Left lobe of liver (tissue), 2 donors: ENCODE measurements around the gene SIGLEC11. TPM values are rescaled to one million over a fixed set of nuclear protein-coding genes. Genes with fewer than 3 reads are reported as not detected.
A peak's percentile ranks its signal among the peaks of the same experiment; 100 is the strongest.
"Not testable (repeated sequence)": the region's sequence is repeated elsewhere in the genome, so short reads cannot be mapped to it uniquely, and the experiment has no call there.

Experiments
- ATAC-seq: fragments of 200-7000 bp; cut with Tn5 transposase; one replicate; pipeline ENCODE4 v1.9.1; 2020; ENCODE audit warnings: mild to moderate bottlenecking, moderate library complexity
- DNase-seq: peaks from one replicate; pipeline ENCODE4 v3.0.0-alpha.2; 2020; ENCODE audit warnings: low spot score
- total RNA-seq: library from RNA; stranded (reverse); gene quantifications from one replicate; pipeline ENCODE4 v1.2.1, GENCODE V29; 2021
- donor health status: DM: no; HTN: no; CAD: no; lungs with moderate emphysema.
- donor health status: DM: no; HTN: yes; CAD: no.

SIGLEC11 gene
- total RNA-seq, 1 donor from 2014 or later, result 1.3 TPM

DNA sequence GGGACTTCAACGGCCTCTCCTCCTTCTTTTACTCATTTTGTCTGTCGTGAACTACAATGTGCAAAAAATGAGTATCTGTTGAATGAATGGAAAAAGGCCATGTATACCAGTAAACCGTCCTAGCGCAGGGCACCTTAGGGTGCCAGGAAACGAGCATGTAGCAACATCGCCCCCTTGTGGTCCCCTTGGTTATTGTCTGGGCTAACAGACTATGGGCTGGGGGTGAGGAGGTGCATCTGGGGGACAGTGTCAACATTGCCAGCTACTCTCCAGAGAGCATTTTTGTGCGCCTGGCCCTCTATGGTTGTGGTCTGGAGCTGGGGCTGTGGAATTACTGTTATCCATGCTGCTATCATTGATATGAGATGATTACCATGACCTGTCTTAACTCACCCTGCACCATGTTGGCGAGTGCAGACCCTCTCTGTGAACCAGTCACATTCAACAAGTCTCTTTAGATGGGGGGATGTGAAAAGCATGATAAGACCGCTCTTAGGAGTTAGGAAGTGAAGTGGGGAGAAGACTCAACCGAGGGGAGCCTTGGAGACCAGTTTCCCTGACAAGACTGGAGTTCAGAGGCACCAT lies 22.8 kb upstream of the SIGLEC11 start:
- DNase-seq, result peak; percentile 62
- peak; percentile 75 for ATAC-seq

DNA sequence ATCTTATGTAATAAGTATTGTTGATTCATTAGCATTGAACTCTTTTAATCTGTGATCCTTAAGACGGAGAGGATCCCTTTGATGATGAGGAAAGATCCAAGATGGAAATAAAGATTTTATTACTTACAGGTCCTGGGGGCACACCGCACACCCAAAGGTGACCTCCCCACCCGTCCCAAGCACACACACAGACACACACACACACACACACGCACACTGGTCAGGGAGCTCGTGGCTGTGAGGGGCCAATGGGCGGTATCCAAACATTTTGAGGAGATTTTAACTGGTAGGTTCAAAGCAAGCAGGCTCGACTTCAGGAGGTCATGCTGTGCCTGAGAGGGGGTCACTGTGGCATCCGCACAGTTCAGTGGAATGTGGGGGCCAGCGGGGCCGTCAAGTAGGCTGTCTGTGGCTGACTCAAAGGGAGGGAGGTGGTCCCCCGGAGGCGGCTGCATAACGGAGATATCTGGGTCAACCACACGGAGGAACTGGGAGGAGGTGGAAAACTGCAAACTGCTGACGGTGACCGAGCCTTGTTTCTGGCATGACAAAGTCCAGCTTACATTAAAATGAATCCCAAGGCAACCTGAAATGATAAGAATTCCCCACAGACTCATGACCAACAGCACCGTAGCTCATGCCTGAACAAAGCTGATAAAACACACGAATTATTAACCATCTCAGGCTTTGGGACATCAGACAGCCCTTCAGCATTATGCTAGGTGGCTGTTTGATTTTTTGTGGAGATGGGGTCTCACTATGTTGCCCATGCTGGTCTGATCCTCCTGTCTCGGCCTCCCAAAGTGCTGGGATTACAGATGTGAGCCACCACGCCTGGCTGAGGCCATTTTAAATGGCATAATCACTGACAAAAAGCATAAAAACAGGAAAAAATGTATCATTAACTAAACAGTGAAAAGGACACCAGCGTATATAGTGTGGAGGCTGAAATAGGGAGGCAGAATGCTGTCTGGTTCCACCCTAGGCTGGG lies 20.9 kb upstream of the SIGLEC11 start:
- ATAC-seq, result no peak

DNA sequence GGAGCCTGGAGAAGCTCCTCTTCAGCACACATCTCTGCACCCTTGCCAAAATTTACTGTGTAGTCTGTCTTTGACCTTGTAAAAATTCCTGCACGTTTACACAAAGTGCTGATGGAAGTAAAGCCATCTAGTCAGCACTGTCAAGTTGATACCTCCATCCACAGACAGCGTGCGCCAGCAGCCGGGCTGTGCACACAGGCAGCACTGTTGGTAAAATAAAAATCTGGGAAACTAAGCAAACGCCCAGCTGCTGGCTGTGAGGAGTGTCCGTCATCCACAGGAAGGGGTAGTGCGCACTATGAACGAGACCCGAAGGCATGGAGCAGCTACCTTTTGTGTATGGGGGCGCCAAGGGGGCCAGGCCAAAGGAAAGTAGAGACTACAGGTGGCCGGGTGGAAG lies 17.4 kb upstream of the SIGLEC11 start:
- ATAC-seq, result no peak
- no peak for DNase-seq

More for the DNA sequence above, 20.9 kb upstream of the SIGLEC11 start:
- DNase-seq, result no peak

DNA sequence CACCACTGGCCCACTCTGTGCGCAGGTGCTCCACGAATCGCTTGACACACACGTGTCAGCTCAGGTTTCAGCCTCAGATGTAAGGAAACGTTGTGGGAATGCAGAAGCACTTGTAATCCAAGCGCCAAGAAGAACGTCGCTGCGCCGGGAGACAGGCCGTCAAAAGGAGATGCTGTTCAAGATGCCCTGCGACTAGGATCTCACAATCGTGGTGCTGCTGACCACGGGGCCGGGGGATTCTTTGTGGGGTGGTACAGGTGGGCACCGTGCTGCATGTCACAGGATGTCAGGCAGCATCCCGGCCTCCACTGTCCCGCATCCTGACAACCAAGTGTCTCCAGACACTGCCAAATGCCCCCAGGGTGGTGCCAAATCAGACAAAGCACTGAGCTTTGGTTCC lies 16.9 kb upstream of the SIGLEC11 start:
- ATAC-seq (no peak), DNase-seq (no peak)

DNA sequence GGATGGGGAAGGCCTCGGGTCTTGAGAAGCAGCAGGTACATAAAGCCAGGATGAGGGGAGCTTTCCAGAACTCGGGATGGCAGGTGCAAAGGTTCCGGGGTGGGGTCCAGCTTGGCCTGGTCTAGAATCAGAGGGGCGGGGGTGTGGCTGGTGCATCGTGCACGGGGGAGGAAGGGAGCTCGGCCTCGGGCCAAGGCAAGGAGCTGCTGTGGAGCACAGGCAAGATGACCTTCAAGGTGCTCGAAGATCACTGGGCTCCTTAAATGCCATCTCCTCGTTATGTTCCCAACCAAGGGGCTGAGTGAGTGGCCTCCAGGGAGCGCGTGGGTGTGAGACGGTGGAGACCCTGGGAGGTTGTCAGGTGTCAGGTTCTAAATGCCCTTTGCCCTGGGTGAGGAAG lies 16.1 kb upstream of the SIGLEC11 start:
- ATAC-seq (no peak), DNase-seq (no peak)

DNA sequence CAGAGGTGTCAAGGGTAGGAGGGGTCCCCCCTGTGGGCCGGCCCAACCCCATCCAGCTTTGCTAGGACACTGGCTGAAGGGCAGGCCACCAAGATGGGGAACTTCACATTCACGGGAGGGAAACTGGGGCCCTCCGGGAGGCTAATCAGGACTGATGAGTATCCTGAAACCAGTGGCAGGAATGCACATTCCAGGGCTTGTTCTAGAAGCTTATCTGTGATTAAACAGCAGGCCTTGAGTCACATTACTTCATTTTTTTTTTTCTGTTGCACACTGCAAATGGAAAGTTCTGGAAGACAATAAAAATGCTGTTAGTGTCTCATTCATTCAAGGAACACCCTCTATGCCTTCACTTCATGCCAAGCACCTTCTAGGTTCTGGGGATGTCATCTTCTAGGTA lies 15.5 kb upstream of the SIGLEC11 start:
- no peak for ATAC-seq
- no peak for DNase-seq

DNA sequence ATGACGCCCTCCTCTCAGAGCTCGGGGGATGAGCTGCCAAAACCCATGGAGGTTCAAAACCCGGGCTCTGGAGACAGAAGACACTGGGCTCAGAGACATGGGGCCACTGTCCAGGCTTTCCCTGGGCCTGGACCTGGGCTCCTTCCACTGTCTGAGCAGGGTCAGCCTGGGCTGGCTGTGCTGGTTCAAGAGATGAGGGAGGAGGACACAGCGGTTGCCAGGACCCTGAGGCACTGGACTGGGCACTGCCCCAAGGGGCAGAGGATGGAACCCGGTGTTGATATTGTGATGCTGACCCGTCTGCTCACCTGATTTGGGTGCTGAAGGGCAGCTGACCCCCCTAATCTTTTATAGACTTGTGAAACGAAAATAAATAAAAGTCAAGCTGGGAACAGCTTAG lies 14.1 kb upstream of the SIGLEC11 start:
- ATAC-seq, result no peak

DNA sequence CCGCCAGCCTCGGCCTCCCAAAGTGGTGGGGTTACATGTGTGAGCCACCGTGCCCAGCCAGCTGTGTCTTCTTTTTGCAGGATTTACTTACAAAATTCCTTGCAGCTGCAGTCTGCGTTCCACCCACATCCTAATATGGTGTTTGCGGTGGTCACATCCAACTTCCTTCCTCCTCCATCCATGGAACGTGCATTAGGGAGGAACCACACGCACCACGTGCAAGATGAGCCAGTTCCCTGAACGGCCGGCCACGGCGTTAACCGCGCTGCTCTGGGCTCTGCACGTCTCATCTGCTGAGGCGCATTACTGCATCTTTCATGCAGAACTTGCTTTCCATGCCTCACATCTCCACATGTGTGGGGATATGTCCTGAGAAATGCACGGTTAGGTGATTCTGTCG lies 13.0 kb upstream of the SIGLEC11 start:
- DNase-seq, result no peak
- ATAC-seq, result no peak

More for the DNA sequence above, 14.1 kb upstream of the SIGLEC11 start:
- no peak for DNase-seq

DNA sequence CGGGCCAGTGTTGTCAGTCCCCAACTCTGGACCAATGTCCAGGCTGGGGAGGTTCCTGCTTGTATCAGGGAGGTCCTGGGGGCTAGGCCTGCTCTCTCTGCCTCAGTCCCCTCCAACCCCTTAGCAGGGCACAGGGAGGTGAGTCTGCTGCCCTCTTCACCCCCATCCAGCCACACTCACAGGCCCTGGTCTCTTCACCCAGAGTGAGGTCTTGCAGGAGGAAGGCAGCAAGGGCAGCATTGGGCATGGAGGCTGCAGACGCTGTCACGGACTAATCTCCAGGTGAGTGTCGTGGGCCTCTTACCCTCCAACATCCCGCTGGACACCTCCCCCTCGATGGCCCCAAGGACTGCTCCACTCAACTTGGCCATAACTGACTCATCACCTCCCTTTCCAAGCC lies 11.9 kb upstream of the SIGLEC11 start:
- ATAC-seq, result peak; percentile 11
- DNase-seq, result no peak

DNA sequence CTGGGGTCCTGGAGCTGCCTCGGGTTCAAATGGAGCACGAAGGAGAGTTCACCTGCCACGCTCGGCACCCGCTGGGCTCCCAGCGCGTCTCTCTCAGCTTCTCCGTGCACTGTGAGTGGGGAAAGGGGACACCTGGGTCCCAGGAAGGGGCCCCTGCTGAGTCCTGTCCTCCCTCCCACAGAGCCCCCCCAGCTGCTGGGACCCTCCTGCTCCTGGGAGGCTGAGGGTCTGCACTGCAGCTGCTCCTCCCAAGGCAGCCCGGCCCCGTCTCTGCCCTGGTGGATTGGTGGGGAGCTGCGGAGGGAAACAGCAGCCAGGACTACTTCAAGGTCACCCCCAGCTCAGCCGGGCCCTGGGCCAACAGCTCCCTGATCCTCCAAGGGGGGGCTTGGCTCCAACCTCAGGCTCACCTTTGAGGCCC lies 11.0 kb upstream of the SIGLEC11 start:
- DNase-seq (no peak), ATAC-seq (no peak)

DNA sequence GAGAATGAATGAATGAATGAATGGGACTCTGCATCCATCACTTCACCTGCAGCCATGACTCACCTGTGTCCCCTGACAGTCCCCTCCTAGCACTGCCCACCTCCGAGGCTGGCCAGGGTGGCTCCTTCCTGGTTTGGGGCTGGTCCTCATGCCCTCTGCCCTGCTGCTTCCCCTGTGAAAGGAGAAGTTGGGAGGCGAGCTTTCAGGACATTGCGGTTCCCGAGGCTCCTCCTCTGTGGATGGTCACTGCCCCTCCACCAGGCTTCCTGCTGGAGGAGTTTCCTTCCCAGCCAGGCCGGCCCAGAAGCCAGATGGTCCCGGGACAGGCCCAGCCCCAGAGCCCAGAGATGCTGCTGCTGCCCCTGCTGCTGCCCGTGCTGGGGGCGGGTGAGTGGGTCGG lies 8.4 kb upstream of the SIGLEC11 start:
- not testable (repeated sequence) for DNase-seq
- ATAC-seq, result peak; percentile 33

DNA sequence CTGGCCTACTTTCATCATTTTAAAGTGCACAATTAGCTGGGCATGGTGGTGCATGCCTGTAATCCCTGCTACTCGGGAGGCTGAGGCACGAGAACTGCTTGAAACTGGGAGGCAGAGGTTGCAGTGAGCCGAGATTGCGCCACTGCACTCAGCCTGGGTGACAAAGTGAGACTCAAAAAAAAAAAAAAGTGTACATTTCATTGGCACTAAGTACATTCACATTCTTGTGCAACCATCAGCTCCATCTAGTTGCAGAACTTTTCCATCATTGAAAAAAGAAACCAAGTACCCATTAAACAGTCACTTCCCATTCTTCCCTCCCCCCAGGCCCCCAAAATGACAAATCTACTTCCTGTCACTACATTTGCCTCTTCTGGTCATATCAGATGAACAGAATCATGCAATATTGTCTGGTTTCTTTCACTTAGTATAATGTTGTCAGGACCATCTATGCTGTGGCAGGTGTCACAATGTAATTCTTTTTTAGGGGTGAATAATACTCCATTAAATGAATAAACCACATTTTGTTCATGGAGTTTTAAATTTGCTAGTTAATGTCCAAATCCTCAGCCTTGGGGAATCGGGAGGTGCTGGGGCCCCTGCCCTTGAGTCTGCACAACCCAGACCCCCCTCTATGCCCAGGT lies 7.4 kb upstream of the SIGLEC11 start:
- no peak for DNase-seq
- ATAC-seq, result no peak

DNA sequence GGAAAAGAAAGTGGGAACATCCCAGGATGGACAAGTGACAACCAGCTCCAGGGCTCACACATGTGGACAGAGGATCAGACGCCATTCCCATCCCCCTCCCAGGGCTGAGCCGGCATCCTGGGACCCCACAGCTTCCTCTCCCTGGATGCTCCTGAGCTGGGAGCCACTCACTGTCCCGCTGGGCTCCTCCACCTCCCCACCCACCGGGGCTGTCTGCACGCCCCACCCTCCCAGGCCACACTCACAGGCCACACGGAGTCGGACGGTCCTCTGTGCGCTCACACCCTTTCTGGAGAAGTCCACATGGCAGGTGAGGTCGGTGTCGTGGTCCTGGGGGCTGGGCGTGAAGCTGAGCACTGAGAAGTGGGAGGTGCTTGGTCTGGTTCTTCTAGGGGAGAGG lies 1.1 kb downstream of the SIGLEC11 start:
- DNase-seq, ATAC-seq: not testable (repeated sequence)

DNA sequence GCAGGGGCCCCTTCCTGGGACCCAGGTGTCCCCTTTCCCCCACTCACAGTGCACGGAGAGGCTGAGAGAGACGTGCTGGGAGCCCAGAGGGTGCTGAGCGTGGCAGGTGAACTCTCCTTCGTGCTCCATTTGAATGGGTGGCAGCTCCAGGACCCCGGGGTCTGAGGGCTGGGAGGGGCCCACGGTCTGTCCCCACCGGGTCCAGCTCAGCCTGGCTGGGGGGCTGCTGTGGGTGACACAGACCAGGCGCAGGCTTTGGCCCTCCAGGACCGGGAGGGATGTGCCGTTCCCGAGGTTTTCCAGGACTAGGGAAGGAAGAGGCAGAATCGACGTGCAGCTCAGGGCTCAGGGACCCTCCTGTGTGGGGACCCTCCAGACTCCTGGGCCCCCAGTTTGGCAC lies 2.4 kb downstream of the SIGLEC11 start:
- DNase-seq, result not testable (repeated sequence)

DNA sequence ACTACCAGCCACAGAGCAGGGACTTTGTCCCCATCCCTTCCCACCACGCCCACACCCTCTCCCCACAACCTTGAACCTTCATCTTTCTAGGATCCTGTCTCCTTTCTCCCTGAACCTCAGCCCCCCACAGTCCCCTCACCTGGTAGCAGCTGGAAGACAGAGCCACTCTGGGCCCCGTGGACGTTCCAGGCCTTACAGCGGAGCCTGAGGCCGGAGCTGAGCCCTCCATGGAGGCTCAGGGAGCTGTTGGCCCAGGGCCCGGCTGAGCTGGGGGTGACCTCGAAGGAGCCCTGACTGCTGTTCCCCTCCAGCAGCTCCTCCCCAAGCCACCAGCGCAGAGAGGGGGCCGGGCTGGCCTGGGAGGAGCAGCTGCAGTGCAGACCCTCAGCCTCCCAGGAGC lies 2.8 kb downstream of the SIGLEC11 start:
- ATAC-seq, result not testable (repeated sequence)

More for the DNA sequence above, 2.4 kb downstream of the SIGLEC11 start:
- not testable (repeated sequence) for ATAC-seq

DNA sequence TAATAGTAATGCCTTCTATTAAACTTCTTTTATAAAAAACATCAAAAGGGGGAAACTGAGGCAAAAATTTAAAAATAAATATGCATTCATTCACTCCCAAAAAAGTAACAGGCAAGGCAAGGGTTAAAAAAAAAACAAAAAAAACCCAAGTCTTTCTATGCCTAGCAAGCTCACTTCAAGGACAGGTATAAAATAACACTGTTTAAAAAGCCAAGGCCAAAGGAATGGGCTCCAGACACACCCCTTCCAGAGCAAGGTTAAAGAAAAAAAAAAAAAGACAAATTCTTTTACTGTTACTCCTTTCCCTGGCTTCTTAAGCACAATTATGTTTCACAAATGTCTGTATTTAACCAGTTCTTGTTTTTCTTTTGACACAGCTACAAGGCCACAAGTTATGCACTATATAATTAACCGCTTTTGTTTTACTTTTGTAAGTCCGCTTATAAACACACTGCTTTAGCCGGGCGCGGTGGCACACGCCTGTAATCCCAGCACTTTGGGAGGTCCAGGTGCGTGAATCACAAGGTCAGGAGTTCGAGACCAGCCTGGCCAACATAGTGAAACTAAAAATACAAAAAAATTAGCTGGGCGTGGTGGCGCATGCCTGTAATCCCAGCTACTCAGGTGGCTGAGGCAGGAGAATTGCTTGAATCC lies 3.6 kb downstream of the SIGLEC11 start:
- no peak for ATAC-seq
- no peak for DNase-seq

More for the DNA sequence above, 2.8 kb downstream of the SIGLEC11 start:
- not testable (repeated sequence) for DNase-seq

DNA sequence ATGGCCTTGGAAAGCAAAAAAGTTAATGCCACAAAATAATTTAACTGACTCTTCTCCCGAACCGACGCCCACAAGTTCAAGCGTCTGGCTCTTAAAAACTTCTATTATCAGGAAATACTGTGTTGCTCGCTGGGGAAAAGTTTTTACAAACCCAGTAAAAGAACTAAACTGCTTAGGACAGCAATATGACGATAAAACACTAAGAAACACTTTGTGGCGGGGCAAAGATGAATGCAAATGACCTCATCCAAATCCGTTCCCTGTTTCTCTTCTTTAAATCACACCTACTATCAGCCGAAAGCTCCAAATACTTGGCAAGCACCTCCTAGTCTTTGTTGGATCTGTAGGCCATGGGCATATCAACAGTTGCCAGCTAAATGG lies 4.9 kb downstream of the SIGLEC11 start:
- no peak for ATAC-seq
- DNase-seq, result no peak

DNA sequence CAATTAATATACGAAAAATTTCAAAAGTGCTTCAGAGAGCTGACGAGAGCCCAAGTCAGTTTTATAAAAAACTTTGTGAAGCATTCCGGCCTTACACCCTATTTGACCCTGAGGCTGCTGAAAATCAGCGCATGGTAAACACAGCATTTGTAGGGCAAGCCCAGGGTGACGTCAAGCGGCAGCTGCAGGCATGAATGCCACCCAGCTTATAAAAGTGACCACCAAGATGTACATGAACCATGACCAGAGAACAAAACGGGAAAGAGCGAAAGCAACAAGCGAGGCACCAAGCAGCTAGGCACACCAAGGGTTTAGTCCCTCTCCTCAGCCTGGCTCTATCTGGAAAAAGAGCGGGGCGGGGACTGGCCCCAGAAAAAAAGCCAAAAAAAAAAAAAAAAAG lies 6.0 kb downstream of the SIGLEC11 start:
- DNase-seq (no peak), ATAC-seq (no peak)

DNA sequence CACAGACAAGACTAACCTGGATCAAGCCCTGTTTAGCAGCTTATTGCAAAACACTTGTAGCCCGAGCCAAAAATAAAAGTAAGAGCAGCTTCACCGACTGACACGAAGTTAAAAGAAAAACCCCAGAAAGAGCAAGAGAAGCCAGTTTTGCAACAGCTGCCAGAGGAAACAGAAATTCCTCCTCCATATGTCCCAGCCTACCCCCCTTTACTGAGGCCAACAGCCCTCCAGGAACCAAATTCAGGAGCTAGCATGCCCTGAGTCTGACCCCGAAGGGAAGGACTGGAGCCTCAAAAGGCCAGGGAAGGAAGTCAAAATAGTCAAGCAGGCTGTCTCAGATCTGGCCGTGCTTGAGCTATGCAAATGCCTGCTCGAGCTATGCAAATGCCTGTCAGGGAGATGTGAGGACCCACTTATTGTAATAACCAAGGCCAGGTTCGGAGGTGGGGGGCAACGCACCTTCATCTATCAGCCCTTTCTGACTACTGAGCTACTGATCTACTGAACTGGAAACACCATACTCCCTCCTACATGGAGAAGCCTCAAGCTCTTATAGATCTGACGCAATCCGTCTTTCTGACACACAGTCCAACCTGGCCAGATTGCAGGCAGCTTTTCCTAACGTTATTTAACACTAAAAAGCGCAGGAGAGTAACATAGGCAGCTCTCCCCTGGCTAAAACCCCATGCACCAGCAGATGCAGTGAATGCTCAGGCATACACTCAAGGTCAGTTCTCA lies 6.7 kb downstream of the SIGLEC11 start:
- peak; percentile 65 for ATAC-seq

DNA sequence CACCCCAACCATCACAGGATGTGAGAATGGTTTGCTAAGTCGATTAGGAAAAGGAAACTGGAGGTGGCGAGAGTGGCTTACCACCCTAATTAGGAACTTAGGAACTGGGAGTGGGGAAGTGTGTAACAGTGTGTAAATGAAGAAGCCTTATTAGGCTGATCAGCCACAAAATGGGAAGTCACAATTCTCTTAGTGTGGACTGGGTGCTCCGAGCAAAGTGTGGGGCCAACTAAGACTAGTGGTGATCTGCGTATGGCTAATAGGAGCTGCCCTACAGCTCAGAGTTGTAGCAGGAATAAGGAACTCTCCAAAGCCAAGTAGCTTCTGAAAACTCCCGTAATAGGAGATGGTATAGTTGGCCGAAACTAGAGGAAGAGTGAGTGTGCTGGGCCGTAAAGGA lies 7.6 kb downstream of the SIGLEC11 start:
- DNase-seq, result no peak
- peak; percentile 20 for ATAC-seq

More for the DNA sequence above, 6.7 kb downstream of the SIGLEC11 start:
- no peak for DNase-seq
